T-helper 2 cell treated with Interferon-gamma antibody and Interleukin-4, amounts not matched to agents 100 ng/mL and 5 ng/mL, for 36 hours (primary cell): Measurements from ENCODE around the gene SLC24A4. TPM values are rescaled to one million over a fixed set of nuclear protein-coding genes. Genes with fewer than 3 reads are reported as not detected.

Experiments used
- intact Hi-C: fragments of 100-400 bp; cut with micrococcal nuclease; formaldehyde crosslinking; loops from one replicate; pipeline ENCODE4 v1.15.1; 2023
- total RNA-seq: library from RNA; stranded (reverse); gene quantifications from 2 replicates; pipeline ENCODE4 v1.2.3, GENCODE V29; 2022

The SLC24A4 gene
- total RNA-seq, 1 donor from 2014 or later: not detected

GRCh38 chr14:92496191-92496857, 173.4 kb downstream of the SLC24A4 start:
- intact Hi-C loops: no loop called here

- intact Hi-C loops: no loop called here
These were observed 174.4 kb downstream of the SLC24A4 start for GRCh38 chr14:92497391-92497790.

- intact Hi-C loops: no loop called here
These were observed 176.3 kb downstream of the SLC24A4 start for GRCh38 chr14:92499234-92499633.

GRCh38 chr14:92500491-92500941, 177.6 kb downstream of the SLC24A4 start:
- intact Hi-C loops: no loop called here

GRCh38 chr14:92501891-92502351, 179.0 kb downstream of the SLC24A4 start:
- intact Hi-C loops: no loop called here

GRCh38 chr14:92502541-92503286, 179.7 kb downstream of the SLC24A4 start:
- intact Hi-C loops: no loop called here

- intact Hi-C loops: no loop called here
These were observed 181.0 kb downstream of the SLC24A4 start for GRCh38 chr14:92503756-92504491.

GRCh38 chr14:92505826-92506225, 182.9 kb downstream of the SLC24A4 start:
- intact Hi-C loops: no loop called here

GRCh38 chr14:92506231-92506630, 183.3 kb downstream of the SLC24A4 start:
- intact Hi-C loops: no loop called here

GRCh38 chr14:92507174-92507768, 184.3 kb downstream of the SLC24A4 start:
- intact Hi-C loops: no loop called here

GRCh38 chr14:92510972-92511371, 188.0 kb downstream of the SLC24A4 start:
- intact Hi-C loops: no loop called here

GRCh38 chr14:92511453-92512238, 188.7 kb downstream of the SLC24A4 start:
- intact Hi-C loops: no loop called here

GRCh38 chr14:92512807-92513203, 189.8 kb downstream of the SLC24A4 start:
- intact Hi-C loops: no loop called here

GRCh38 chr14:92513204-92513965, 190.4 kb downstream of the SLC24A4 start, which contains the start of gene RIN3:
Gene RIN3 (plus strand): TSS chr14:92513781. CDS start chr14:92513933, 152 bp downstream.
- intact Hi-C loops: no loop called here

- intact Hi-C loops: no loop called here
These were observed 191.2 kb downstream of the SLC24A4 start for GRCh38 chr14:92513966-92514843.

- intact Hi-C loops: no loop called here
These were observed 192.0 kb downstream of the SLC24A4 start for GRCh38 chr14:92514844-92515514.

- intact Hi-C loops: no loop called here
These were observed 192.8 kb downstream of the SLC24A4 start for GRCh38 chr14:92515546-92516343.
